NCI-H128 (cell line): Measurements from ENCODE around the gene MBOAT2.
"Not testable (repeated sequence)": the region's sequence is repeated elsewhere in the genome, so short reads cannot be mapped to it uniquely, and the experiment has no call there.

Experiments
- DNase-seq: peaks from one replicate; lab custom pipeline; 2025; ENCODE audit not compliant: unreplicated experiment; lab: John Stamatoyannopoulos, UW

Gene MBOAT2

GRCh38 chr2:9003616-9004337 lies at the start of gene MBOAT2:
MBOAT2 (minus strand) TSS chr2:9003684; CDS start chr2:9003614, 70 bp downstream.
- peak; percentile 74 for DNase-seq

- no peak for DNase-seq
Measured at GRCh38 chr2:9052821-9053533, 49.5 kb upstream of the MBOAT2 start.

- DNase-seq = not testable (repeated sequence)
Measured at GRCh38 chr2:9051451-9051850, 48.0 kb upstream of the MBOAT2 start.

GRCh38 chr2:9050122-9050809 lies 46.8 kb upstream of the MBOAT2 start:
- DNase-seq = no peak

- DNase-seq = no peak
Measured at GRCh38 chr2:9045595-9045994, 42.1 kb upstream of the MBOAT2 start.

- DNase-seq = not testable (repeated sequence)
Measured at GRCh38 chr2:9043491-9043890, 40.0 kb upstream of the MBOAT2 start.

- DNase-seq = no peak
Measured at GRCh38 chr2:9037166-9037565, 33.7 kb upstream of the MBOAT2 start.

- no peak for DNase-seq
Measured at GRCh38 chr2:9033385-9034168, 30.1 kb upstream of the MBOAT2 start.

- DNase-seq = no peak
Measured at GRCh38 chr2:9032536-9033255, 29.2 kb upstream of the MBOAT2 start.

GRCh38 chr2:9032121-9032520 lies 28.6 kb upstream of the MBOAT2 start:
- DNase-seq = no peak

GRCh38 chr2:9031246-9031645 lies 27.8 kb upstream of the MBOAT2 start:
- no peak for DNase-seq

GRCh38 chr2:9030841-9031240 lies 27.4 kb upstream of the MBOAT2 start:
- no peak for DNase-seq

- no peak for DNase-seq
Measured at GRCh38 chr2:9030190-9030589, 26.7 kb upstream of the MBOAT2 start.

- DNase-seq = no peak
Measured at GRCh38 chr2:9029721-9030120, 26.2 kb upstream of the MBOAT2 start.

GRCh38 chr2:9027884-9028283 lies 24.4 kb upstream of the MBOAT2 start:
- no peak for DNase-seq

- DNase-seq = no peak
Measured at GRCh38 chr2:9025746-9026145, 22.3 kb upstream of the MBOAT2 start.

- no peak for DNase-seq
Measured at GRCh38 chr2:9024575-9024974, 21.1 kb upstream of the MBOAT2 start.

- no peak for DNase-seq
Measured at GRCh38 chr2:9021563-9022211, 18.2 kb upstream of the MBOAT2 start.

GRCh38 chr2:9020267-9020666 lies 16.8 kb upstream of the MBOAT2 start:
- no peak for DNase-seq

GRCh38 chr2:9018534-9018933 lies 15.1 kb upstream of the MBOAT2 start:
- no peak for DNase-seq
